Uterus (tissue), 4 donors: ENCODE data around the gene KIAA1328. TPM values are rescaled to one million over a fixed set of nuclear protein-coding genes. Genes with fewer than 3 reads are reported as not detected.

Experiments
- DNase-seq, 2 donors: peaks; one replicate each; pipeline ENCODE4 v3.0.0-alpha.2; 2019 to 2020
- H3K27ac ChIP-seq, 2 donors: fragments of 200-600 bp; sonication (generic); 1 replicate in 1 of 2; 2 replicates in 1 of 2; pipeline ENCODE4 v1.5.1; 2016 to 2018
- H3K27me3 ChIP-seq, 2 donors: fragments of 200-600 bp; sonication (generic); one replicate each; pipeline ENCODE4 v1.5.1; 2018 to 2019; ENCODE audit warnings: control low read depth in 1 of 2
- H3K36me3 ChIP-seq, 2 donors: fragments of 200-600 bp; sonication (generic); one replicate each; pipeline ENCODE4 v1.5.1; 2019; ENCODE audit warnings: control low read depth in 1 of 2
- H3K4me1 ChIP-seq, 2 donors: fragments of 200-600 bp; sonication (generic); one replicate each; pipeline ENCODE4 v1.5.1; 2018 to 2019; ENCODE audit warnings: control low read depth in 1 of 2
- H3K4me3 ChIP-seq, 2 donors: fragments of 200-600 bp; sonication (generic); 1 replicate in 1 of 2; 2 replicates in 1 of 2; pipeline ENCODE4 v1.5.1; 2018 to 2019; ENCODE audit warnings: mild to moderate bottlenecking in 1 of 2
- H3K9me3 ChIP-seq, 2 donors: fragments of 200-600 bp; sonication (generic); one replicate each; pipeline ENCODE4 v1.5.1; 2019; ENCODE audit warnings: control low read depth in 1 of 2
- CTCF ChIP-seq, 4 experiments: fragments of 200-600 bp in 2 of 4; fragments of 450-650 bp in 2 of 4; sonication (generic) in 2 of 4; IDR thresholded peaks; one replicate each; pipeline ENCODE4 v1.5.1; 2016 to 2019; ENCODE audit warnings: antibody characterized with exemption in 4 of 4, mild to moderate bottlenecking in 2 of 4, moderate library complexity in 1 of 4
- POLR2A ChIP-seq, 2 donors: fragments of 450-650 bp; IDR thresholded peaks; one replicate each; pipeline ENCODE4 v1.6.1; 2016; ENCODE audit warnings: antibody characterized with exemption in 2 of 2, mild to moderate bottlenecking in 1 of 2, moderate library complexity in 1 of 2
- intact Hi-C: fragments of 100-400 bp; cut with DNase I; formaldehyde crosslinking; loops from one replicate; pipeline ENCODE4 v1.15.1; 2023; ENCODE audit warnings: low total_unique reads
- total RNA-seq, 4 donors: library from RNA; depleted of rRNA in 3 of 4; stranded (reverse); fragments of >200 nt in 3 of 4; gene quantifications; one replicate each; pipeline versions ENCODE4 v1.1.0 to v1.2.4, GENCODE V29; 2014 to 2023
- donor health status: DM: yes; HTN: yes; CAD: no.

The KIAA1328 gene
- total RNA-seq, 4 donors from 2014 or later = 16.5 to 55.1 (median 31.7) TPM

DNA sequence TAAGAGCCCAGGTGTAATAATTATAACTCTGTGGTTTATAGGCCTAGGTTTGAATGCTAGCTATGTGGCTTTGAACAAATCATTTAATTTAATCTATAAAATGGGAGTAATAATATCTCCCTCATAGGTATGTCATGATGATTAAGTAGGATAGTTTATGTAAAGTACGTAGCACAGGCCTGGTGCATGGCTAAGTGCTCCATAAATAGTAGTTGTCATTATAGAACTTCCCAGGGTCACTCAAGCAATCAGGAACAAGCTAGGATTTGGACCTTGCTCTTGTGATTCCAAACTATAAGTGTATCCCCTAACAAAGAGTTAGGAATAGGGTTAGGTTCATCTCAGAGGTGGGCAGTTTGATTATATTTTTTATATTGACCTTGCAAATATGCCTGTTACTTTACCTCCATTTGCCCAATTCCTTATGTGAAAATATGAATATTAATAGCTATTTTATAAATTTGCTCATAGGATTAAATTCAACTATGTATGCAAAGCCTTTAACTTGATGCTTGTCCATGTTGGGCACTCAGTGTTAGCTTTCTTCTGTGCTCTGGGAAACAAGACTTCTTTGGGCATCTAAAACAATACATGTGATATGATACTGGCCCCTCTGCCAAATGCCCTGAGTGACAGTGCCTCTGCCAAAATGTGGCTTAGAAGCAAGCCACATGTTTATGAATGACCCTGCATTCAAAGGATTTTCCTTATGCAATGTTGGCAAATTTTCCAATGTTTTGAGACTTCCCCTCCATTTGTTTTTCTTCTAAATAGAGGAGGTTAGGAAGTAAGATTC lies 353.6 kb downstream of the KIAA1328 start:
- H3K9me3 ChIP-seq = no peaks in the 10 kb centered on the region
- no peaks in the 10 kb centered on the region for H3K27me3 ChIP-seq
- no peaks in the 10 kb centered on the region for H3K36me3 ChIP-seq
- no peak overlapping the region for H3K27ac ChIP-seq
- no peak for DNase-seq
- intact Hi-C loops = no loop called here
- H3K4me1 ChIP-seq = no peaks in the 10 kb centered on the region
- no peak overlapping the region for H3K4me3 ChIP-seq
- no peak for TF ChIP-seq POLR2A (IDR thresholded peaks at IDR 0.05)
- no peak for TF ChIP-seq CTCF (IDR thresholded peaks at IDR 0.05)

- Histone ChIP-seq H3K27ac (no peak overlapping the region), H3K4me3 (no peak overlapping the region), H3K9me3 (no peaks in the 10 kb centered on the region), H3K36me3 (no peaks in the 10 kb centered on the region), H3K4me1 (no peaks in the 10 kb centered on the region), H3K27me3 (no peaks in the 10 kb centered on the region)
- no peak for DNase-seq
- TF ChIP-seq POLR2A (IDR thresholded peaks at IDR 0.05) = no peak
- TF ChIP-seq CTCF (IDR thresholded peaks at IDR 0.05) = no peak
- intact Hi-C loops = no loop called here
Measured at GRCh38 chr18:37184209-37184868, 355.4 kb downstream of the KIAA1328 start.

DNA sequence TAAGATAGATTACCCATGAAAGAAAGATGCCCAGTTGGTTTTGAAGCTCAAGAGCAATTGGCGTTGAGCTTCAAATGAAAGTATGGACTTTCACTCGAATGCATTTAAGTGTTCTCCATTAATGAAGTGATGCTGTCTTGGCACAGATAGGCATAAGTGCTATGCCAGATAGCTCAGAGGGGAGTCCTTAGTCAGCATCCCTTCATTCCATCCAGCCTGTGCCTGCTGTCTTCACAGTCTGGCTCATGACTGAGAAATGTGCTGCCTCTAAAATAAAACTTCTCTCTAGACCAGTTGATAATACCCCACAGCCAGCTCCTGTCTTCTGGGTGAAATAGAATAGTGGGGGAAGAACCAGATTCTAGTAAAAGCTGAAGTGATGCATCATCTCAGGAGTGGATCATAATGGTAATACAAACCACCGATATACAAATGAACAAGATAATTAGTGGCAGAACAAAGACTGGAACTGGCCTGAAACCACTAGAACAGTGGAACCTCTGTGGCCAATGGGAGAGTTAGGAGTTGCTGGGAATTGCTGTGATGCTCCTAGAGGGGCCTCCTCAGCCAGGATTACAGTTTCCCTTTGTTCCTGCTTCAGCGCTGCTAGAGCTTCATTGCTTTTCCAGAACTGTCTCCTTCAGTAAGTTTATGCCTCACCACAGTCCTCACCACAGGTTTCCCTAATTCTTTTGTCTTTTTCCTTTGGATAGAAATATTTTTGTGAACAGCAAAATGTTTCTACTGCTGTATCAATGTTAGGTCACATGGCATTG lies 359.3 kb downstream of the KIAA1328 start:
- Histone ChIP-seq H3K4me1 (no peaks in the 10 kb centered on the region), H3K36me3 (no peaks in the 10 kb centered on the region), H3K4me3 (no peak overlapping the region), H3K27ac (no peak overlapping the region), H3K9me3 (no peaks in the 10 kb centered on the region), H3K27me3 (no peaks in the 10 kb centered on the region)
- DNase-seq = no peak
- intact Hi-C loops = no loop called here
- TF ChIP-seq POLR2A (IDR thresholded peaks at IDR 0.05) (no peak), CTCF (IDR thresholded peaks at IDR 0.05) (no peak)

DNA sequence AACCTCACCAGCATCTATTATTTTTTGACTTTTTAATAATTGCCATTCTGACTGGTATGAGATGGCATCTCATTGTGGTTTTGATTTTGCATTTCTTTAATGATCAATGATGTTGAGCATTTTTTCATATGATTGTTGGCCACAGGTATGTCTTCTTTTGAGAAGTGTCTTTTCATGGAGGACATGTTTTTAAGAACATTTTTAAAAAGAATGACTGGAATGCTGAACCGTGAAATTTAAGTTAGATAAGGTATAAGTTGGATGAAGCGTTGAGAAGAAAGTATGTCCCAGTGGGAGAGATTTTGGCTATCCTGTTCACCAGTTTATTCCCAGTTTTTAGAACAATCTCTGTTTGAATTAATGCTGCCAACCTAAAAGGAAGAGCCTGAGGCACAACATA lies 370.8 kb downstream of the KIAA1328 start:
- no peaks in the 10 kb centered on the region for H3K4me1 ChIP-seq
- no peak for DNase-seq
- TF ChIP-seq POLR2A (IDR thresholded peaks at IDR 0.05) = no peak
- TF ChIP-seq CTCF (IDR thresholded peaks at IDR 0.05) = no peak
- no peak overlapping the region for H3K4me3 ChIP-seq
- no peak overlapping the region for H3K27ac ChIP-seq
- H3K27me3 ChIP-seq = no peaks in the 10 kb centered on the region
- H3K9me3 ChIP-seq = peaks cover 0 to 15% of the 10 kb centered on the region in 2 donors
- no peaks in the 10 kb centered on the region for H3K36me3 ChIP-seq
- intact Hi-C loops = no loop called here
